ENCODE data around the gene CABLES2.

Gene CABLES2

DNA sequence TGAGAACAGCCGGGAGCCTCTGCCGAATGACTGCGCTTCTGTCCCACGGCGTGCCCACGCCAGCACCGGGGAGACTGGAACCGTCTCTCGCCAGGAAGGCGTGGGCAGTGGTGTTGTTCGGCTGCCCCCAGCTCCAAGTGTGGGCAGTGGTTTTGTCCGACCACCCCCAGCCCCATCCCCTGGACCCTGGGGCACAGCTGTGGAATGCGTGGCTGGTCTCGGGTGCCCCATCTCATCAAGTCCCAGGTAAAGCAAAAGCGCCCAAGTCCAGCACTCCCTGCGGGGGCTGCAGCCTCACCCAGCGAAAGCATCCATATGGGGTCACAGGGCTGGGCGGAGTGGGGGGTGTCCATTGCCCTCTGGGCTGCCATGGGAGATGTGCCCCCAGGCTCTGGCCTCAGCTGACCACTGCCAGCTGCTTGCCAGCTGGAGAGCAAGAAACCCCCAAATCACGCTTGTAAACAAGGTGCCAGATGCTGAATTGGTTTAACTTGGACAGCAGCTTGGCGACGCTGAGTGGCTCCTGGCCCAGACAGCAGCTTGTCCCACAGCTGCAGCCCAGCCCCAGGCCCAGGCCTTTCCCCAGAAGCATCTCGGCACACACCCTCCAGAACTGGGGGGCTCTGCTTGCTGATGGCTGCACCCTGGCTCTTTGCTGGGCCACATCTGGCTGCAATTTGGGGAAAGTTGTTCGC is 4.5 kb downstream of the CABLES2 start:
- no peak for TF ChIP-seq CTCF (IDR thresholded peaks at IDR 0.05; ENCODE audit: control insufficient read depth, extremely low read depth, insufficient read depth)
- no peak for DNase-seq (ENCODE audit: low read depth)

GRCh38 chr20:62401331-62401779 is 5.7 kb downstream of the CABLES2 start:
- H3K4me3 ChIP-seq (ENCODE audit: low read depth, low read length), result no peak overlapping the region
- no peak for DNase-seq (ENCODE audit: low read depth)

More for the DNA sequence above, 4.5 kb downstream of the CABLES2 start:
- no peak overlapping the region for H3K4me3 ChIP-seq (ENCODE audit: low read depth, low read length)

DNA sequence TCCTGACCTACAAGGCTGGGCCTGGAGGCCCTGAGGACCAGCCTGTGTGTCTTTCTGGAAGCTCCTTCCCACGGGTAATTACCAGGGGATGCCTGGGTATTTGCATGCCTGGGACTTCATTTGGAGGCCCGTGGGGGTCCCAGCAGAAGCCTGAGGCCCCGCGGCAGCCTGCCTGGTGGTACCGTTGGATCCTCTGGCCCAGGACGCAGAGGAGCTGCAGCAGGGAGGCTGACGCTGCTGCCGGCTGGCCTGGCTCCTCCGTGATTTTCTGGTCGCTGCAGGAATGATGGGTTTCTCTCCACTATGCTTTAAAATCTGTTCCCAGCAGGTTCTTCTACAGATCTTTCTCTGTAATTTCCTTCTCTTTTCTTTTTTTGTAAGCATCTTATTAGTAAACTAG is 6.5 kb downstream of the CABLES2 start:
- TF ChIP-seq CTCF (IDR thresholded peaks at IDR 0.05; ENCODE audit: control insufficient read depth, extremely low read depth, insufficient read depth), result no peak
- DNase-seq (ENCODE audit: low read depth), result no peak
- no peak overlapping the region for H3K4me3 ChIP-seq (ENCODE audit: low read depth, low read length)

More at GRCh38 chr20:62401331-62401779, 5.7 kb downstream of the CABLES2 start:
- TF ChIP-seq CTCF (IDR thresholded peaks at IDR 0.05; ENCODE audit: control insufficient read depth, extremely low read depth, insufficient read depth), result no peak

GRCh38 chr20:62400021-62400420 is 7.1 kb downstream of the CABLES2 start:
- H3K4me3 ChIP-seq (ENCODE audit: low read depth, low read length), result no peak overlapping the region
- no peak for DNase-seq (ENCODE audit: low read depth)

GRCh38 chr20:62398120-62398821 is 8.8 kb downstream of the CABLES2 start:
- H3K4me3 ChIP-seq (ENCODE audit: low read depth, low read length), result no peak overlapping the region
- no peak for TF ChIP-seq CTCF (IDR thresholded peaks at IDR 0.05; ENCODE audit: control insufficient read depth, extremely low read depth, insufficient read depth)
- DNase-seq (ENCODE audit: low read depth), result no peak

More at GRCh38 chr20:62400021-62400420, 7.1 kb downstream of the CABLES2 start:
- TF ChIP-seq CTCF (IDR thresholded peaks at IDR 0.05; ENCODE audit: control insufficient read depth, extremely low read depth, insufficient read depth), result no peak

GRCh38 chr20:62396367-62397239 is 10.5 kb downstream of the CABLES2 start:
- H3K4me3 ChIP-seq (ENCODE audit: low read depth, low read length), result no peak overlapping the region
- no peak for TF ChIP-seq CTCF (IDR thresholded peaks at IDR 0.05; ENCODE audit: control insufficient read depth, extremely low read depth, insufficient read depth)
- no peak for DNase-seq (ENCODE audit: low read depth)

Measured in LNCaP clone FGC (cell line).